Measurements from ENCODE around the gene NPC2.

- no peak for TF ChIP-seq TSHZ2 (CRISPR knock-in tag; IDR thresholded peaks at IDR 0.05)
- no peak for TF ChIP-seq ZNF565 (CRISPR knock-in tag; conservative IDR thresholded peaks at IDR 0.05; ENCODE audit: low read depth)
- TF ChIP-seq GLIS3 (CRISPR knock-in tag; IDR thresholded peaks at IDR 0.05), result no peak
- no peak for TF ChIP-seq ISL1 (CRISPR knock-in tag; IDR thresholded peaks at IDR 0.05)
- no peak for TF ChIP-seq ZFP30 (CRISPR knock-in tag; IDR thresholded peaks at IDR 0.05)
- no peak for TF ChIP-seq RARB (CRISPR knock-in tag; IDR thresholded peaks at IDR 0.05)
- TF ChIP-seq ESRRG (CRISPR knock-in tag; IDR thresholded peaks at IDR 0.05), result no peak
- no peak for TF ChIP-seq SNAI2 (CRISPR knock-in tag; IDR thresholded peaks at IDR 0.05)
- TF ChIP-seq ZFP3 (CRISPR knock-in tag; IDR thresholded peaks at IDR 0.05), result no peak
- TF ChIP-seq OSR1 (CRISPR knock-in tag; IDR thresholded peaks at IDR 0.05), result no peak
- no peak for TF ChIP-seq ZNF8 (CRISPR knock-in tag; IDR thresholded peaks at IDR 0.05)
- no peak for TF ChIP-seq ZC3H10 (CRISPR knock-in tag; IDR thresholded peaks at IDR 0.05)
- TF ChIP-seq PATZ1 (CRISPR knock-in tag; IDR thresholded peaks at IDR 0.05; ENCODE audit: borderline replicate concordance), result no peak
Observed at GRCh38 chr14:74478996-74479635, 14.0 kb downstream of the NPC2 start.

Measured in SK-N-SH treated with all-trans-retinoic acid at 6 μM for 48 hours (cell line).